Measurements from ENCODE around the gene SLC17A7.
"Not testable (repeated sequence)": the region's sequence is repeated elsewhere in the genome, so short reads cannot be mapped to it uniquely, and the experiment has no call there.

The SLC17A7 gene

DNA sequence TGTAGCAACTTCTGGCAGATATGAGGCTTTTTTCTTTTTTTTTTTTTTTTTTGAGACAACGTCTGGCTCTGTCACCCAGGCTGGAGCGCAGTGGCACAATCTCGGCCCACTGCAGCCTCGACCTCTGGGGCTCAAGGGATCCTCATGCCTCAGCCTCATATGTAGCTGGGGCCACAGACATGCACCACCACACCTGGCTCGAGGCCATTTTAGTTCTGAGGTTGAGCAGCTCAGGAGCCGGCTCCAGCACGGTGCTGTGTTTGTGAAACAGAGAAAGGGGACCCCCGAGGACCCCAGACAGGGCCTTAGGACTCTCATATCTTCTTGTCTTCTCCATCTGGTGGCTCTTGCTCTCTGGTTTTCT is 29.3 kb upstream of the SLC17A7 start:
- DNase-seq (ENCODE audit: low read depth in 2 of 2, low spot score in 1 of 2) = no peak

DNA sequence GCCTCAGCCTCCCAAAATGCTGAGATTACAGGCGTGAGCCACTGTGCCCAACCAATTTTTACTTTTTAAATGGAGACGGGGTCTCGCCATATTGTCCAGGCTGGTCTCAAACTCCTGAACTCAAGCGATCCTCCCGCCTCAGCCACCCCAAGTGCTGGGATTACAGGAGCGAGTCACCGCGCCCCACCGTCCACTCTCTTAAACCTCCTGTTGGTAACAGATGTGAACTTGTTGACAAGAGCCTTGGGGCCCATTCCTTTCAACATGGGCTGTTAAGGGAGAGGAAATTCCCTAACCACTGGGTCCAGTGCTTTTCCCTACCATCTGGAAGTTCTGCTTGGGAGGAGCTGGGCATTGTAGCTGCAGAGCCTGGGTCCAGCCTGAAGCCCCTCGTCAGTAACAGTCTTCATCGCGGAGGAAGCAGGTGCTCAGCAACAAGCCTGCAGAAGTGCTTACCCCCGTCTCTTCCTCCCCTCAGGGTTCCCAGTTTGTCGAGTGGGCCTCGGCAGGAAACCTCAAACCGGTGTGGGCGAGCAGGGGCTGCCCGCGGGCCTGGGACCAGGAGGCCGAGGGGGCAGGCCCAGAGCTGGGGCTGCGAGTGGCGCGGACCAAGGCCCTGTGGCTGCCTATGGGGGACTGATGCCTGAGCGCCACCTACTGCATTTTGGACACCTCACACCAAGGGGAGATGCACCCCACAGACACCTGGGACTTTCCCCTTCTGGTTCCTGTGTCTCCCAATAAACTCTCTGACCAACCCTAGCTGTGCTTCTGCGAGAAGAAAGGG is 28.7 kb upstream of the SLC17A7 start:
- DNase-seq (ENCODE audit: low read depth in 2 of 2, low spot score in 1 of 2) = peak; percentile 39 to 73

DNA sequence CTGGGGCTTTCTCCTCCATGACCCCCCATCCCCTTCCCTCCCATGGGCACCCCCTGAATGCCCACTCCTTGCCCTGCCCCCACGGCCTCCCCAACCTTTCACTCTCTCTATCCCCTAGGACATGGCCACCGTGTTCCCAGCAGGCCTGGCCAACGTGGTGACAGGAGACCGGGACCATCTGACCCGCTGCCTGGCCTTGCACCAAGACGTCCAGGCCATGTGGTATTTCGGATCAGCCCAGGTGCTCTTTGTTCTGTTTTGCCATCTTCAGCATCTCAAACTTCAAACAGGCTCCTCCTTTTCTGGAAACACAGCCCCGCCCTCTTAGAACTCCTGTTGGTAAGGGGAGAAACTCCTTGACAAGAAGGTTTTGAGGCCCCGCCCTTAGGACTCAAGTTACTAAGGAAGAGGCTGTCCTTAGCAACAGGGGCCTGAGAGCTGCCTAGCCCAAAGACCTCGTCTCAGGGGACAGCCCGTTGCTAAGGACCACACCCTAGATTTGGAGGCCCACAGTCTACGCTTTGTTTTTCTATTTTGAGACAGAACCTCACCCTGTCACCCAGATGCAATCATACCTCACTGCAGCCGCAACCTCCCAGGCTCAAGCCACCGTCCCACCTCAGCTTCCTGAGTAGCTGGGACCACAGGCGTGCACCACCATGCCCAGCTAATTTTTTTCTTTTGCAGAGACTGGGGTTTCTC is 27.6 kb upstream of the SLC17A7 start:
- peak in 1 of 2 donors; percentile 66 for DNase-seq (ENCODE audit: low read depth in 2 of 2, low spot score in 1 of 2)

DNA sequence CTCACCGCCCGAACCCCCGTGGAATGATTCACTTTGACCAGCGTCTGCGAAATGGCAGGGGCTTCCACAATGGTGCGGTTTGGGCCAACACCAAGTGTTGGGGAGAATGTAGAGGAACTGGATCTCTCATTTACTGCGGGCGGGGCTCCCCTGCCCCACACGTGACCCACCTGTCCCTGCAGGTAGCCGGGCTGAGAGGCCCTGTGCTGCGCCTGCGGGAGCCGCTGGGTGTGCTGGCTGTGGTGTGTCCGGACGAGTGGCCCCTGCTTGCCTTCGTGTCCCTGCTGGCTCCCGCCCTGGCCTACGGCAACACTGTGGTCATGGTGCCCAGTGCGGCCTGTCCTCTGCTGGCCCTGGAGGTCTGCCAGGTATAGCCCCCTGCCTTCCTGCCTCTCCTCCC is 26.9 kb upstream of the SLC17A7 start:
- no peak for DNase-seq (ENCODE audit: low read depth in 2 of 2, low spot score in 1 of 2)

DNA sequence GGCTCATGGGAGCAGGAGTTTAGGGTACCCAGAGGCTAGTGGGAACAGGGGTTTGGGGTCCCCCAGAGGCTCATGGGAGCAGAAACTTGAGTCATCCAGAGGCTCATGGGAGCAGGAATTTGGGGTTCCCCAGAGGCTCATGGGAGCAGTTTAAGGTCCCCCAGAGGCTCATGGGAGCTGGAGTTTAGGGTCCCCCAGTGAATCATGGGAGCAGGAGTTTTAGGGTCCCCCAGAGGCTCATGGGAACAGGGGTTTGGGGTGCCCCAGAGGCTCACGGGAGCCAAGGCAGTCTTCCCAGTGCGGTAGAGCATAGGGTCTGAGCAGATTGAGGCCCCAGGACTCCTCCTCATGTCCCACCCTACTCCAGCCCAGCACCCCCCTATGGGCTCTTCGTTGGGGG is 24.0 kb upstream of the SLC17A7 start:
- DNase-seq (ENCODE audit: low read depth in 2 of 2, low spot score in 1 of 2) = no peak

DNA sequence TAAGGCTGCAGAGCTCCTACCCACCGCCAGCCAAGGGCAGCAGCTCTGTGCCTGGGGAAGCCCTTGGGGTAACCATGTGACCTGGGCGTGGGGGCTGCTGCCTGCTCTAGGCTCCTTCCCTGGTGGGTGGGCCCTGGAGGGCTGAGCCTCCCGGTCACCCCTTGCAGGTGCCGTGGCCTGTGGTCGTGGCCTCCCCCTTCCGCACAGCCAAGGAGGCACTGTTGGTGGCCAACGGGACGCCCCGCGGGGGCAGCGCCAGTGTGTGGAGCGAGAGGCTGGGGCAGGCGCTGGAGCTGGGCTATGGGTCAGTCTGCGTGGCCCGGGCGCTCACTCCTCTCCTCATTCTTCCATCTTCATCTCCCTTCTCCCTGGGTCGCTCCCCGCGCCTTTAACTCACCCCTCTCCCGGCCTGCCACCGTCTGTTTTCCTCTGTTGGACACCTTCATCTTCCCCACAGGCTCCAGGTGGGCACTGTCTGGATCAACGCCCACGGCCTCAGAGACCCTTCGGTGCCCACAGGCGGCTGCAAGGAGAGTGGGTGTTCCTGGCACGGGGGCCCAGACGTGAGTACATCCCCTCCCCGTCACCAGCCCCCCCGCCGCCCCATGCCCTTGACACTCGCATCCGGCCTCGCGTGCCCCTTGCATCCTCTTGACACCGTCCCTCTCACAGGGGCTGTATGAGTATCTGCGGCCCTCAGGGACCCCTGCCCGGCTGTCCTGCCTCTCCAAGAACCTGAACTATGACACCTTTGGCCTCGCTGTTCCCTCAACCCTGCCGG is 22.8 kb upstream of the SLC17A7 start:
- no peak for DNase-seq (ENCODE audit: low read depth in 2 of 2, low spot score in 1 of 2)

DNA sequence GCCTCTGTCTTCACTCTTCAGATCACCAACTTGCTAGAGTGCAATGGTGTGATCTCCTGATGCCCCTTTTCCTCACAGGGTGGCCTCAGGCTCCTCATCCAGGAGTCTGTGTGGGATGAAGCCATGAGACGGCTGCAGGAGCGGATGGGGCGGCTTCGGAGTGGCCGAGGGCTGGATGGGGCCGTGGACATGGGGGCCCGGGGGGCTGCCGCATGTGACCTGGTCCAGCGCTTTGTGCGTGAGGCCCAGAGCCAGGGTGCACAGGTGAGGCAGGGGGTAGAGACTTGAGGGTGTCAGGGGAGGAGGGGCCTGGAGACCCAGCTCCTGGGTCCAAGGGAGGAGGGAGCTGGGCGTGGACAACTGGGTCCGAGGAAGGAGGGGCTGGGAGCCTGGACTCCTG is 21.2 kb upstream of the SLC17A7 start:
- DNase-seq (ENCODE audit: low read depth in 2 of 2, low spot score in 1 of 2) = no peak

DNA sequence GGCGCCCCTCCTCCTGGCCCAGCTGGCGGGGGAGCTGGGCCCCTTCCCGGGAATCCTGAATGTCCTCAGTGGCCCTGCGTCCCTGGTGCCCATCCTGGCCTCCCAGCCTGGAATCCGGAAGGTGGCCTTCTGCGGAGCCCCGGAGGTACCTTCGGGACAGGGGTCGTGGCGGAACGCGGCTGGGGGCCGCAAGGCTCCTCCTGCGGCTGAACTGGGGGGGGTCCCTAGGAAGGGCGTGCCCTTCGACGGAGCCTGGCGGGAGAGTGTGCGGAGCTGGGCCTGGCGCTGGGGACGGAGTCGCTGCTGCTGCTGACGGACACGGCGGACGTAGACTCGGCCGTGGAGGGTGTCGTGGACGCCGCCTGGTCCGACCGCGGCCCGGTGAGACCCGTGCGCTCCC is 20.3 kb upstream of the SLC17A7 start:
- DNase-seq (ENCODE audit: low read depth in 2 of 2, low spot score in 1 of 2) = no peak

DNA sequence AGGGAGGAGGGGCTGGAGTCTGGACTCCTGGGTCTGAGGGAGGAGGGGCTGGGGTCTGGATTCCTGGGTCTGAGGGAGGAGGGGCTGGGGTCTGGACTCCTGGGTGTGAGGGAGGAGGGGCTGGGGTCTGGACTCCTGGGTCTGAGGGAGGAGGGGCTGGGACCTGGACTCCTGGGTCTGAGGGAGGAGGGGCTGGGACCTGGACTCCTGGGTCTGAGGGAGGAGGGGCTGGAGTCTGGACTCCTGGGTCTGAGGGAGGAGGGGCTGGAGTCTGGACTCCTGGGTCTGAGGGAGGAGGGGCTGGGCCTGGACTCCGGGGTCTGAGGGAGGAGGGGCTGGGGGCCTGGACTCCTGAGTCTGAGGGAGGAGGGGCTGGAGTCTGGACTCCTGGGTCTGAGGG is 19.8 kb upstream of the SLC17A7 start:
- not testable (repeated sequence) for DNase-seq (ENCODE audit: low read depth in 2 of 2, low spot score in 1 of 2)

DNA sequence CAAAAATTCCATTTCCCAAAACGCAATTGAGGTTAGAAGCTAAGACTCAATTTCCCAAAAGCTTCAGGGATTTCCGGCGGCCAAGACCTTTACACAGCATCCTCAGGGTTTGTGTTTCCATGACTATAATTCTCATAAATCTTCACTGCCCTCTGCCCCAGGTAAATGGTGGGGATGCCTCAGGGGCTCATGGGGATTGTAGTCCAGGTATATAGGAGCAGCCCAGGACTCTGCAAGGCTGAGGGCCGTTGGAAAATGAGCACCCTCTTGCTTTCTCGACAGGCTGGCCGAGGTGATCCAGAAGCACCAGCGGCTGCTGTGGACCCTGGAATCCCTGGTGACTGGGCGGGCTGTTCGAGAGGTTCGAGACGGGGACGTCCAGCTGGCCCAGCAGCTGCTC is 18.1 kb upstream of the SLC17A7 start:
- DNase-seq (ENCODE audit: low read depth in 2 of 2, low spot score in 1 of 2) = no peak

DNA sequence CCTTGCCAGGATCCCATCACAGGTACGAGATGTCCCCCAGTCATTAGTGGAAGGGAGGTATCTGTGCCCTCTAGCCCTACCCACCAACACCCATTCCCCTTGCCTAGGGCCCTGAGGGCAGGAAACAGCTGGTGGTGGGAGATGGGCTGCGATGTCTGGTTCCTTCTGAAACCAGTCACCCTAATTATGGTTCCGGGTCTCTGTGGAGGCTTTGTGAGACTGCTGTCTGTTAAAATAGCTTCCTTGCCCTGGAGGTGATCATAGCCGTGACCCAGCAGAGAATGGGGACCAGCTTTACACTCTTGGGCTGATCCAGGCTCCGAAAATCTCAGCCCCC is 17.2 kb upstream of the SLC17A7 start:
- DNase-seq (ENCODE audit: low read depth in 2 of 2, low spot score in 1 of 2) = no peak

DNA sequence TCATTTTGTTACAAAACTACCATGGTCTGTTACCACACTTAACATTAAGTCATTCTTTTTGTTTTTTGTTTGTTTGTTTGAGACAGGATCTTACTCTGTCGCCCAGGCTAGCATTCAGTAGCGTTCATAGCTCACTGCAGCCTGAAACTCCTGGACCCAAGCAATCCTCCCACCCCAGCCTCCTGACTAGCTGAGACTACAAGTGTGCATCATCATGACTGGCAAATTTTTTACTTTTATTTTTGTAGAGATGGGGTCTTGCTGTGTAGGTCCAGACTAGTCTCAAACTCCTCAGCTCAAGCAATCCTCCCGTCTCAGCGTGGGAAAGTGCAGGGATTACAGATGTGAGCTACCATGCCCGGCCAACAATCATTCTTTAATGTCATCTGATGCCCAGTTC is 15.0 kb upstream of the SLC17A7 start:
- DNase-seq (ENCODE audit: low read depth in 2 of 2, low spot score in 1 of 2) = no peak

DNA sequence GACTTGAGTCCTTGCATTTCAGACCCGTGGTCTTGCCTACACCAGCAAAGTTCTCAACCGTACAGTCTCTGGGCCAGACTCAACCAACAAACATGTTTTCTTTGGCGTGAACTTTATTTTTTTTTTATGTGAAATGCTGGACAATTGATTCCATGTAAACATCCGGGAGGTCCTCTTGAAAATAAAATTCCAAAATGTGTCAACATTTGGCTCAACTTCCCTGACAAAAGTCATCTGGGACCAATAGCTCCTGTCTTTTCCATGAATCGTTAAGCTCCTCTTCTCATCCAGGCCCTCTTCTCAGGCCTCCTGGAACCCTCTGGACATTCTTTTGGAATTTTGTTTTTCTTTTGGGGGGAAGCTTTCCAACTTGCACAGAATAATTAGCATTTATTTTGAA is 14.4 kb upstream of the SLC17A7 start:
- DNase-seq (ENCODE audit: low read depth in 2 of 2, low spot score in 1 of 2) = no peak

DNA sequence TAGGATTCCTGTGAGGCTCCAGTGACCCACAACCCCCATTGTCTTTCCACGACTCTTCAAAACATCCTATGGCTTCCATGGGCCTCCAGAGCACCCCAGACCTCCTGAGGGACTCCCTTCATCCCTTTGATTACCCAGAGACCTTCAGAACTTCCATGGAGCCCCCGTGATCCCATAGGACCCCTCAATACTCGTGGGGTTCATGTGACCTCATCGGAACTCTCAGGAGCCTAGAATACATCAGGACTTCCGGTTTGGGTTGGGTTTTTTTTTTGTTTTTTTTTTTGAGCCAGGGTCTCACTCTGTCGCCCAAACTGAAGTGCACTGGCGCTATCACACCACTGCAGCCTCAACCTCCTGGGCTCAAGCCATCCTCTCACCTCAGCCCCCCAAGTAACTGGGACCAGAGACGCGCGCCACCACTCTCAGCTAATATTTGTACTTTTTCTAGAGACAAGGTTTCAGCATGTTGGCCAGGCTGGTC is 12.5 kb upstream of the SLC17A7 start:
- DNase-seq (ENCODE audit: low read depth in 2 of 2, low spot score in 1 of 2) = no peak

DNA sequence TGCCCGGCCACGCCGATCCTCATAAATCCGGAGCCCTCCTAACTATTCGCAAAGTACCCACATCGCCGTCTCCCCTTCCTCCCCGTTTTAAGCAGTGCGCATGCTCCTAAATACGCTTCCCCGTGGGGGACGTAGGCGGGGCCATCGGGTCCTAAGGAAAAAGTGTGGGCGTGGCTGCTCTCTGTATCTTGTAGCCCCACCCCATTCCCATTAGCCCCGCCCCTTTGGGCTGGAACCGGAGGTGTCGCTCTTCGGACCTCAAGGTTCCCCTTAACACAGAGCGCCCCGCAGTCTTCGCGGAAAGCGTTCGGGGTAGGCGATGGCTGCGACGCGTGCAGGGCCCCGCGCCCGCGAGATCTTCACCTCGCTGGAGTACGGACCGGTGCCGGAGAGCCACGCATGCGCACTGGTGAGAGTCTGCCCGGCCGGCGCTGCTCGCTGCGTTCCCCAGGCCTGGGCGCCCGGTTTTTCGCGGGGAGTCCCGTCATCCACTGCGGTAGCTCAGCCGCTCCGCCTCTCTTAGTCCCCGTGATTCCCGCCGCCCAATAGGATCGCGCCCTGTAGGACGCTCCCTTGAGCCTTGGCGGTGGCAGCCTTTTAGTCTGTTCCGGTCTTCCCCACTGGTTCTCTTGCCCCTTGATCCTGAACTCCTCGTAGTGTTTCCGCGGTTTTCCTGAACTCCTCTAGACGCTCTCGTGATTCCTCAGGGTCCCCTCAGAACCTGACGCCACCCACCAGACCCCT is 11.9 kb upstream of the SLC17A7 start, which contains the start of gene ALDH16A1:
ALDH16A1 (plus strand) TSS at position 213 of the 744 bp plus-strand sequence; CDS start at position 320, 107 bp downstream.
- DNase-seq (ENCODE audit: low read depth in 2 of 2, low spot score in 1 of 2) = peak; percentile 91 to 95

DNA sequence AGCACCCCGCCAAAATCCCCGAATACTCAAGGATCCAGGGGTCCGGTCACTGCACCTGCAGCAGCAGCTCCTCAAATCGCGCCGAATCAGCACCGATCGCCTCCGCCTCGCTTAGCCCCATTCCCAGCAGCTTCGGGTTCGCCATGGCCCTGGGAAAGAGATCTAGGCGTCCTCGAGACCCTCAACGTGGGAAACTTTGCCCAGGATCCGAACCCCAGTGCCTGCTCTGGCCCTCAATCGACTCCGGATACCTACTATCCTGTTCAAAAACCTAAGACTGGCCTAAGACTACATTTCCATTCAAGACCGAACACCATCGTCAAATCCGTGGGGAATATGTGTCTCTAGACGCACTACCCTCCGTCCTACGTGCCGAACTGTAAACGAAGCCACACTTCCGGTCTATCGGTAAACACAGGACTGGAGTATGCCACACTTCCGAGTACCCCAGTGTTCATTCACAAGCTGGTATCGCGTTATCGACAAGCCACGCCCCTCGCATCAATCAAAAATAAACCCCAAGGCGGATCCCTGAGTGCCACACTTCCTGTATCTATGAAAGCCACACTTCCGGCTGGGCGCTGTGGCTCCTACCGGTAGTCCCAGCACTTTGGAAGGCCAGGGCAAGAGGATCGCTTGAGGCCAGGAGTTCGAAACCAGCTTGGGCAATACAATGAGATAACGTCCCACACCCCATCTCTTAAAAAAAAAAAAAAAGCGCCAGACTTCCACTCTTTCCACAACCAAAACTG is 10.3 kb upstream of the SLC17A7 start, which contains the start of gene PIH1D1:
PIH1D1 (minus strand) TSS at position 385 of the 752 bp plus-strand sequence; CDS start at position 145, 240 bp downstream.
- peak; percentile 90 to 92 for DNase-seq (ENCODE audit: low read depth in 2 of 2, low spot score in 1 of 2)

DNA sequence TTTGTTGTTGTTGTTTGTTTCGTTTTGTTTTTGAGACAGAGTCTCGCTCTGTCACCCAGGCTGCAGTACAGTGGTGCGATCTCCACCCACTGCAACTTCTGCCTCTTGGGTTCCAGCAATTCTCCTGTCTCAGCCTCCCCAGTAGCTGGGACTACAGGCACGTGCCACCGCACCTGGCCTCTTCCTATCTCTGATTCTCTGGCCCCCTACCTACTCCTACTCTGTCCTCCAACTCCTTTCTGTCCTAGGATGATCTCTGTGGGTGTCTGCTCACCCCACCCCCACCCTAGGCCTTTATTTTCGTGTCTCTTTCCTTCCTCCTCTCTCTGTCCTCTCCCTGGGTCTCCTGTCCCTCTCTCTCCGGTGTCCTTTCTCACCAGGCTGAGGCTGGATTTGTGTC is 9.1 kb upstream of the SLC17A7 start:
- DNase-seq (ENCODE audit: low read depth in 2 of 2, low spot score in 1 of 2) = no peak

DNA sequence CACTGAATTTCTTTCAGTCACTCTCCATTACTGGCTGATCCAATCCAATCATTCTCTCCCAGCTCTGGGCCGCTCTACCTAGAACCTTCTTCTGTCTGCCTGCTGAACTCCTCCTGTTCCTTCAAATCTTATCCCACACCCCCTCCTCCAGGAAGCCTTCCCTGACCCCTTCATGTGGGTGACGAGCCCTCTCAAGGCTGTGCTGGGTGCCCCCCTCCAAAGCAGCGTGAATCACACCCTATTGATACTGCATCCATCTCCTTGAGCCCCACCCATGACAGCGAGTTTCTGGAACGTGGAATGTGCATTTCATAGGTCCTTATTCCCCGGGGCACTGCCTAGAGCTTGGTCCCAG is 7.1 kb upstream of the SLC17A7 start:
- DNase-seq (ENCODE audit: low read depth in 2 of 2, low spot score in 1 of 2) = no peak

DNA sequence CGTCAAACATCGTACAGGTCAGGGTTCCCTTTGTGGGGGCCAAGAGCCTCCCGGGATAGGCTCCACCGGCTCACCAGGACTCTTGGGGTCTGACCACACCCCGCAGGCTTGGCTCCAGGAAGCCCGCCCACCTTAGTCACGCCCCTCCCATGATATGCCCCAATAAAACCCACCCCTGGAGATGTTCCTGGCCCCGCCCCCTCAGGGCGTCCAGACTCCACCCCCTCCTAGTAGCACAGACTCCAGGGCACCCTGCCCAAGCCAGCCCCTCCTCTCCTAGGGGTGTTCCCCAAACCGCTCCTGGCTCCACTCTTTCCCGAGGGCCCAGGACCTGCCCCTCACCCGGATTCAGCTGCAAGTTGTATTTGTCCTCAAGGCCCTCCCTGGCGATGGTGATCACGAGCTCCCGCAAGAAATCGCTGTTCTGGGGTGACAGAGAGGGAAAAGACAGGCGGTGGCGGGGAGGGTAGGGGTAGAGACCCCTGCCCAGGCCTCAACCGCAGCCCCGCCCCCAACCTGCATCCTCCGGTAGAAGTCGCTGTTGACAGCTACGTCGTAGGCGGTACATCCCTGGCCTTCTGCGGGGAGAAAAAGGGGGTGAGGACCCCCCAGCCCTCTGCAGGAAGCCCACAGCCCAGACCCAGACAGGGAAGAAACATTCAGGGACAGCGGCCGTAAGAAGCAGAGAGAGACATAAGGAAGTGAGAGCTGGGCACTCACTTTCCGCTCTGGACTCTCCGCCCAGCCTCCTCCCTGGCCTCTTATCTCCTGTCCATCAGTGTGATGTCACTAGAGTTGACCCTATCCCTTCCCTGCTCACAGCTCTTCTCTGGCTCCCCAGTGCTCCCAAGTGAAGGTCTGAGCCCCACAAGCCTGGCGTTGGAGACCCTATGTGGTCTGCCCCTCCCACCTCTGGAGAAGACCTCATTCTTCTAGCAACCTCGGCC is 6.4 kb upstream of the SLC17A7 start:
- DNase-seq (ENCODE audit: low read depth in 2 of 2, low spot score in 1 of 2) = no peak
